ENCODE measurements around the gene ZNF628. TPM values are rescaled to one million over a fixed set of nuclear protein-coding genes. Genes with fewer than 3 reads are reported as not detected.

The ZNF628 gene
- polyA plus RNA-seq, 3 donors, result 0.50 to 3.1 TPM; not detected in 1

- Mint-ChIP-seq H3K27ac (no peak overlapping the region), H3K27me3 (ENCODE audit: low read depth in 3 of 3) (peaks cover 0 to under 1% (median 0%) of the 10 kb centered on the region in 3 donors), H3K4me3 (no peak overlapping the region), H3K4me1 (peaks cover 35% of the 10 kb centered on the region), H3K9me3 (peaks cover 0 to 2% (median 0%) of the 10 kb centered on the region in 7 donors), H3K36me3 (peaks cover 19 to 24% of the 10 kb centered on the region in 2 donors)
- Histone ChIP-seq H3K36me3 (replicated peaks in 1 of 2; ENCODE audit: control insufficient read depth in 1 of 2, insufficient read depth in 2 of 2, low read length in 2 of 2) (peaks cover 16 to 25% of the 10 kb centered on the region in 2 donors), H3K27me3 (ENCODE audit: control insufficient read depth in 2 of 2, insufficient read depth in 2 of 2, low read length in 2 of 2) (no peaks in the 10 kb centered on the region), H3K4me2 (replicated peaks; ENCODE audit: extremely low read depth, low read length, poor library complexity, severe bottlenecking) (no peak overlapping the region), H3K79me2 (ENCODE audit: insufficient read depth, low read length) (peaks cover 23% of the 10 kb centered on the region), H3K27ac (ENCODE audit: low read depth in 1 of 2, low read length in 2 of 2) (no peak overlapping the region), H3K4me3 (replicated peaks in 1 of 3; ENCODE audit: low read depth in 2 of 3, low read length in 3 of 3) (no peak overlapping the region), H4K20me1 (ENCODE audit: insufficient read depth, low read length) (peaks cover 41% of the 10 kb centered on the region), H2AFZ (ENCODE audit: insufficient read depth, low read depth, low read length, poor library complexity, severe bottlenecking) (no peak overlapping the region), H3K4me1 (ENCODE audit: control insufficient read depth in 1 of 2, insufficient read depth in 2 of 2, low read length in 2 of 2) (peaks cover 17 to 25% of the 10 kb centered on the region in 2 donors), H3K9me3 (replicated peaks in 1 of 2; ENCODE audit: control insufficient read depth in 1 of 2, insufficient read depth in 1 of 2, low read length in 2 of 2) (no peaks in the 10 kb centered on the region), H3K9ac (ENCODE audit: insufficient read depth, low read length, poor library complexity, severe bottlenecking) (no peak overlapping the region)
- intact Hi-C loops (cut with micrococcal nuclease), result no loop called here
- WGBS (ENCODE audit: insufficient coverage), result 91% methylated on average over 17 of the region's 17 CpGs
- no peak for DNase-seq
- TF ChIP-seq CTCF (IDR thresholded peaks at IDR 0.05), result no peak
Measured at GRCh38 chr19:55479045-55479444, 2.6 kb downstream of the ZNF628 start.

GRCh38 chr19:55479451-55480230 lies 3.2 kb downstream of the ZNF628 start:
- Histone ChIP-seq H3K79me2 (ENCODE audit: insufficient read depth, low read length) (peaks cover 23% of the 10 kb centered on the region), H3K4me1 (ENCODE audit: control insufficient read depth in 1 of 2, insufficient read depth in 2 of 2, low read length in 2 of 2) (peaks cover 23 to 31% of the 10 kb centered on the region in 2 donors), H2AFZ (ENCODE audit: insufficient read depth, low read depth, low read length, poor library complexity, severe bottlenecking) (no peak overlapping the region), H3K27me3 (ENCODE audit: control insufficient read depth in 2 of 2, insufficient read depth in 2 of 2, low read length in 2 of 2) (no peaks in the 10 kb centered on the region), H3K9me3 (replicated peaks in 1 of 2; ENCODE audit: control insufficient read depth in 1 of 2, insufficient read depth in 1 of 2, low read length in 2 of 2) (no peaks in the 10 kb centered on the region), H3K36me3 (replicated peaks in 1 of 2; ENCODE audit: control insufficient read depth in 1 of 2, insufficient read depth in 2 of 2, low read length in 2 of 2) (peaks cover 16 to 25% of the 10 kb centered on the region in 2 donors), H3K27ac (ENCODE audit: low read depth in 1 of 2, low read length in 2 of 2) (no peak overlapping the region), H4K20me1 (ENCODE audit: insufficient read depth, low read length) (peaks cover 47% of the 10 kb centered on the region), H3K9ac (ENCODE audit: insufficient read depth, low read length, poor library complexity, severe bottlenecking) (no peak overlapping the region), H3K4me3 (replicated peaks in 1 of 3; ENCODE audit: low read depth in 2 of 3, low read length in 3 of 3) (no peak overlapping the region), H3K4me2 (replicated peaks; ENCODE audit: extremely low read depth, low read length, poor library complexity, severe bottlenecking) (no peak overlapping the region)
- Mint-ChIP-seq H3K36me3 (peaks cover 19 to 24% of the 10 kb centered on the region in 2 donors), H3K4me3 (peak overlapping the region in 1 of 2 donors; percentile 56), H3K4me1 (peaks cover 39% of the 10 kb centered on the region), H3K27ac (peak overlapping the region in 2 of 7 donors; percentile 39 to 52), H3K27me3 (ENCODE audit: low read depth in 3 of 3) (peaks cover 0 to 6% (median 2%) of the 10 kb centered on the region in 3 donors), H3K9me3 (peaks cover 0 to 2% (median 0%) of the 10 kb centered on the region in 7 donors)
- 86% methylated on average over 12 of the region's 15 CpGs for WGBS (ENCODE audit: insufficient coverage)
- DNase-seq, result no peak
- intact Hi-C loops (cut with micrococcal nuclease), result no loop called here
- no peak for TF ChIP-seq CTCF (IDR thresholded peaks at IDR 0.05)
